ENCODE measurements around the gene C2CD4D. TPM values are rescaled to one million over a fixed set of nuclear protein-coding genes. Genes with fewer than 3 reads are reported as not detected.

The C2CD4D gene
- total and polyA plus RNA-seq, 2 of the 13 experiments (the other 11 are each of a cell fraction or from before 2014, with no cell fraction given) = not detected

- peak; percentile 64; the same call in 1 of the 2 replicates for TF ChIP-seq TAF1 (CRISPR knock-in tag; IDR thresholded peaks at IDR 0.05)
- no peak for TF ChIP-seq ZNF281 (CRISPR knock-in tag; IDR thresholded peaks at IDR 0.05; ENCODE audit: borderline replicate concordance)
- no peak for TF ChIP-seq HMGA1 (CRISPR knock-in tag; conservative IDR thresholded peaks at IDR 0.05)
- TF ChIP-seq IRF1 (CRISPR knock-in tag; IDR thresholded peaks at IDR 0.05; ENCODE audit: low read depth) = no peak
- no peak for TF ChIP-seq ZNF768 (CRISPR knock-in tag; IDR thresholded peaks at IDR 0.05)
- no peak for TF ChIP-seq ZFP1 (CRISPR knock-in tag; IDR thresholded peaks at IDR 0.05)
- peak; percentile 64; the same call in 1 of the 2 replicates for TF ChIP-seq ERF (CRISPR knock-in tag; IDR thresholded peaks at IDR 0.05)
- TF ChIP-seq ZNF230 (CRISPR knock-in tag; IDR thresholded peaks at IDR 0.05) = no peak
- TF ChIP-seq MED13 (CRISPR knock-in tag; IDR thresholded peaks at IDR 0.05) = no peak
- TF ChIP-seq SRSF9 (IDR thresholded peaks at IDR 0.05; ENCODE audit: borderline replicate concordance, insufficient read depth, low read depth, low read length, poor library complexity, severe bottlenecking) = no peak
- TF ChIP-seq GABPB1 (CRISPR knock-in tag; IDR thresholded peaks at IDR 0.05) = peak; percentile 69
- TF ChIP-seq TFE3 (CRISPR knock-in tag; IDR thresholded peaks at IDR 0.05) = no peak; the same call in 1 of the 2 replicates
- TF ChIP-seq DMAP1 (CRISPR knock-in tag; IDR thresholded peaks at IDR 0.05) = no peak
- no peak for TF ChIP-seq PPARG (CRISPR knock-in tag; conservative IDR thresholded peaks at IDR 0.05)
- no peak for TF ChIP-seq CEBPG (CRISPR knock-in tag; IDR thresholded peaks at IDR 0.05)
- TF ChIP-seq HIVEP1 (CRISPR knock-in tag; IDR thresholded peaks at IDR 0.05) = peak; percentile 61; the same call in 1 of the 2 replicates
- peak; percentile 55; the same call in 1 of the 2 replicates for TF ChIP-seq KDM5B (CRISPR knock-in tag; IDR thresholded peaks at IDR 0.05; ENCODE audit: borderline replicate concordance)
- no peak for TF ChIP-seq SETDB1 (CRISPR knock-in tag; IDR thresholded peaks at IDR 0.05; ENCODE audit: borderline replicate concordance)
- TF ChIP-seq ZNF451 (CRISPR knock-in tag; IDR thresholded peaks at IDR 0.05) = no peak
- no peak for TF ChIP-seq RCOR2 (CRISPR knock-in tag; IDR thresholded peaks at IDR 0.05)
- TF ChIP-seq RELA (CRISPR knock-in tag; IDR thresholded peaks at IDR 0.05) = no peak
- no peak for TF ChIP-seq TRIM24 (CRISPR knock-in tag; IDR thresholded peaks at IDR 0.05)
- TF ChIP-seq ZNF792 (CRISPR knock-in tag; IDR thresholded peaks at IDR 0.05) = peak; percentile 14; the same call in 1 of the 2 replicates
- no peak for TF ChIP-seq ZSCAN12 (CRISPR knock-in tag; IDR thresholded peaks at IDR 0.05)
- TF ChIP-seq ADNP (CRISPR knock-in tag; IDR thresholded peaks at IDR 0.05) = no peak
- no peak for TF ChIP-seq MZF1 (CRISPR knock-in tag; IDR thresholded peaks at IDR 0.05; ENCODE audit: borderline replicate concordance)
- no peak for TF ChIP-seq ZNF282 (IDR thresholded peaks at IDR 0.05; ENCODE audit: partially characterized antibody)
Measured at GRCh38 chr1:151839457-151840403, at the start of gene C2CD4D (continued).

All from HepG2 (cell line).